C4-2B (cell line): ENCODE data around the gene PHETA2.
"Not testable (repeated sequence)": the region's sequence is repeated elsewhere in the genome, so short reads cannot be mapped to it uniquely, and the experiment has no call there.

Experiments
- CTCF ChIP-seq: fragments of 450-650 bp; conservative IDR thresholded peaks from 2 replicates; pipeline ENCODE4 v1.5.1; 2017; ENCODE audit warnings: mild to moderate bottlenecking
- ZFX ChIP-seq: fragments of 450-650 bp; IDR thresholded peaks from 2 replicates; pipeline ENCODE4 v1.6.1; 2017

DNA sequence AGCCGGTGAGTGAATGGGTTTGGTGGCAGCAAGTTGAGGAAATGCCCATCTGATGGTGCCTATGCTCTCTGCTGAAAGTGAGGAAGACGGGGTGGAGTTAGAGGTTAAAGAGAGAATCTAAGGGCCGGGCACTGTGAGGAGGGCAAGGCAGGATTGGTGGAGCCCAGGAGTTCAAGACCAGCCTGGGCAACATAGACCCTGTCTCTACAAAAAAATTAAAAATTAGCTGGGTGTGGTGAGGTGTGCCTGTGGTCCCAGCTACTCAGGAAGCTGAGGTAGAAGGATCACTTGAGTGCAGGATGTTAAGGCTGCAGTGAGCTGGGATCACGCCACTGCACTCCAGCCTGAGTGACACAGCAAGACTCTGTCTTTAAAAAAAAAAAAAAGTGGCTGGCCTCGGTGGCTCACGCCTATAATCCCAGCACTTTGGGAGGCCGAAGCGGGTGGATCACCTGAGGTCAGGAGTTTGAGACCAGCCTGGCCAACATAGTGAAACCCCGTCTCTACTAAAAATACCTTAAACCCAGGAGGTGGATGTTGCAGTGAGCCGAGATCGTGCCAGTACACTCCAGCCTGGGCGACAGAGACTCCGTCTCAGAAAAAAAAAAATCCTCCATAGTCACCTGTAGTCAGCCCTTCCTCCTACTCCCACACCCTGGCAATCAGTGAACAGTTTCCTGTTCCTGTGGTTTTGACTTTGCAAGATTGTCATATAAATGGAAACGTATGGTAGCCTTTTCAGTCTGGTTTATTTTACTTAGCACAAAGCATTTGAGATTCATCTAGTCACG lies 46.4 kb downstream of the PHETA2 start:
- not testable (repeated sequence) for TF ChIP-seq CTCF, ZFX
